Astrocyte (in vitro differentiated cells and primary cell): ENCODE results near the gene SGCD. TPM values are rescaled to one million over a fixed set of nuclear protein-coding genes. Genes with fewer than 3 reads are reported as not detected.

Experiments used
- DNase-seq: peaks from one replicate; pipeline ENCODE4 v3.0.0-alpha.2; 2010; ENCODE audit warnings: low read depth
- FAIRE-seq: peaks from 2 replicates; lab custom pipeline; 2011; peaks lifted over from hg19 to GRCh38; lab: Jason Lieb, UNC
- H2AFZ ChIP-seq: 2 replicates; pipeline ENCODE4 v1.6.0; 2012; ENCODE audit warnings: low read depth, low read length, inconsistent platforms
- H3K27ac ChIP-seq: 2 replicates; pipeline ENCODE4 v1.5.1; 2011; ENCODE audit warnings: low read depth, low read length, inconsistent platforms
- H3K27me3 ChIP-seq: 2 replicates; pipeline ENCODE4 v1.6.0; 2011; ENCODE audit warnings: low read length, inconsistent platforms; ENCODE audit not compliant: insufficient read depth
- H3K36me3 ChIP-seq: 2 replicates; pipeline ENCODE4 v1.5.1; 2011; ENCODE audit warnings: low read length, inconsistent platforms; ENCODE audit not compliant: insufficient read depth
- H3K4me1 ChIP-seq: 2 replicates; pipeline ENCODE4 v1.5.1; 2011; ENCODE audit warnings: low read length, inconsistent platforms; ENCODE audit not compliant: insufficient read depth
- H3K4me2 ChIP-seq: 2 replicates; pipeline ENCODE4 v1.6.0; 2012; ENCODE audit warnings: low read length, inconsistent platforms
- H3K4me3 ChIP-seq: 2 replicates; pipeline ENCODE4 v1.5.1; 2011; ENCODE audit warnings: low read depth, mild to moderate bottlenecking, low read length, inconsistent platforms; ENCODE audit not compliant: insufficient read depth
- H3K79me2 ChIP-seq: 2 replicates; pipeline ENCODE4 v1.6.0; 2012; ENCODE audit warnings: mild to moderate bottlenecking, low read length, inconsistent platforms; ENCODE audit not compliant: insufficient read depth
- H3K9ac ChIP-seq: 2 replicates; pipeline ENCODE4 v1.6.0; 2012; ENCODE audit warnings: mild to moderate bottlenecking, low read length, inconsistent platforms
- H3K9me3 ChIP-seq: 2 replicates; pipeline ENCODE4 v1.5.1; 2012; ENCODE audit warnings: low read depth, mild to moderate bottlenecking, low read length, inconsistent platforms; ENCODE audit not compliant: insufficient read depth
- H4K20me1 ChIP-seq: 2 replicates; pipeline ENCODE4 v1.6.0; 2012; ENCODE audit warnings: low read length, inconsistent platforms; ENCODE audit not compliant: insufficient read depth
- H3K27ac Mint-ChIP-seq: one replicate; pipeline ENCODE4 v1.8.0; 2021; ENCODE audit warnings: mild to moderate bottlenecking, mixed read lengths; ENCODE audit not compliant: unreplicated experiment
- H3K27me3 Mint-ChIP-seq: one replicate; pipeline ENCODE4 v1.8.0; 2021; ENCODE audit warnings: low read depth, mixed read lengths; ENCODE audit not compliant: unreplicated experiment
- H3K36me3 Mint-ChIP-seq: one replicate; pipeline ENCODE4 v1.8.0; 2021; ENCODE audit warnings: low read depth, mixed read lengths; ENCODE audit not compliant: unreplicated experiment
- H3K4me1 Mint-ChIP-seq: one replicate; pipeline ENCODE4 v1.8.0; 2021; ENCODE audit warnings: low read depth, mixed read lengths; ENCODE audit not compliant: unreplicated experiment
- H3K4me3 Mint-ChIP-seq: one replicate; pipeline ENCODE4 v1.8.0; 2021; ENCODE audit warnings: mild to moderate bottlenecking, moderate library complexity, mixed read lengths; ENCODE audit not compliant: unreplicated experiment
- H3K9me3 Mint-ChIP-seq: one replicate; pipeline ENCODE4 v1.8.0; 2021; ENCODE audit warnings: mild to moderate bottlenecking, mixed read lengths; ENCODE audit not compliant: unreplicated experiment
- EZH2 ChIP-seq: IDR thresholded peaks from 2 replicates; pipeline ENCODE4 v1.6.1; 2012; ENCODE audit warnings: mild to moderate bottlenecking, low read length, inconsistent platforms; ENCODE audit not compliant: insufficient read depth
- total RNA-seq: library from RNA; stranded (reverse); gene quantifications from 2 replicates; pipeline ENCODE4 v1.2.1, GENCODE V29; 2021
- TF ChIP-seq, protein P1 (sequence below): IDR thresholded peaks from 2 replicates; pipeline ENCODE4 v1.5.1; 2011; ENCODE audit warnings: low read depth, mild to moderate bottlenecking, inconsistent platforms, low read length, moderate library complexity; ENCODE audit not compliant: insufficient read depth

SGCD gene
- total RNA-seq, 1 donor from 2014 or later = 2.9 TPM

GRCh38 chr5:156486394-156487238 is 159.7 kb downstream of the SGCD start:
- no peak for DNase-seq

DNA sequence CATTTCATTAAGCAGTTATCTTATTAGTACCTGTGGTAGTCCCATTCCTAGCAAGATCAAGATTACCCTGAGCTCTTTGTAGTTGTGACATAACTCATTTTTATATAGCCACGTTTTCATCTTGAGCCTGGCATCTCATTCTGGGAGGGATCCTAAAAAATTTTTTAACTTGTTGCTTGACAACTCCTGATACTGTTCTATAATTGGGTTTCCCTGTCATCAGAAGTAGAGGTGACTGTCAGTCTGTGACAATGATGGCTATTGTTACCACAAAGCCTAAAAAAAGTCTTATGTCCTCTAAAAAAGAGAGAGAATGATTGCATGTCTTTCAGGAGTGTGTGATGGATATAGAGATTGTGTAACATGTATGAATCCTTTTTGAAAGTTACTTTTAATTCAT is 164.8 kb downstream of the SGCD start:
- no peak for DNase-seq
- no peak overlapping the region for H2AFZ ChIP-seq
- no peaks in the 10 kb centered on the region for H3K9me3 ChIP-seq
- H3K4me2 ChIP-seq = no peak overlapping the region
- H3K27me3 ChIP-seq = no peaks in the 10 kb centered on the region
- TF ChIP-seq, protein P1, sequence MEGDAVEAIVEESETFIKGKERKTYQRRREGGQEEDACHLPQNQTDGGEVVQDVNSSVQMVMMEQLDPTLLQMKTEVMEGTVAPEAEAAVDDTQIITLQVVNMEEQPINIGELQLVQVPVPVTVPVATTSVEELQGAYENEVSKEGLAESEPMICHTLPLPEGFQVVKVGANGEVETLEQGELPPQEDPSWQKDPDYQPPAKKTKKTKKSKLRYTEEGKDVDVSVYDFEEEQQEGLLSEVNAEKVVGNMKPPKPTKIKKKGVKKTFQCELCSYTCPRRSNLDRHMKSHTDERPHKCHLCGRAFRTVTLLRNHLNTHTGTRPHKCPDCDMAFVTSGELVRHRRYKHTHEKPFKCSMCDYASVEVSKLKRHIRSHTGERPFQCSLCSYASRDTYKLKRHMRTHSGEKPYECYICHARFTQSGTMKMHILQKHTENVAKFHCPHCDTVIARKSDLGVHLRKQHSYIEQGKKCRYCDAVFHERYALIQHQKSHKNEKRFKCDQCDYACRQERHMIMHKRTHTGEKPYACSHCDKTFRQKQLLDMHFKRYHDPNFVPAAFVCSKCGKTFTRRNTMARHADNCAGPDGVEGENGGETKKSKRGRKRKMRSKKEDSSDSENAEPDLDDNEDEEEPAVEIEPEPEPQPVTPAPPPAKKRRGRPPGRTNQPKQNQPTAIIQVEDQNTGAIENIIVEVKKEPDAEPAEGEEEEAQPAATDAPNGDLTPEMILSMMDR = no peak
- TF ChIP-seq EZH2 = no peak
- Mint-ChIP-seq H3K27me3 (no peaks in the 10 kb centered on the region), H3K4me3 (no peak overlapping the region), H3K9me3 (no peaks in the 10 kb centered on the region), H3K4me1 (peaks cover 5% of the 10 kb centered on the region), H3K27ac (no peak overlapping the region), H3K36me3 (no peaks in the 10 kb centered on the region)
- no peak overlapping the region for H3K4me3 ChIP-seq
- no peaks in the 10 kb centered on the region for H4K20me1 ChIP-seq
- no peaks in the 10 kb centered on the region for H3K36me3 ChIP-seq
- FAIRE-seq = no peak
- H3K27ac ChIP-seq = no peak overlapping the region
- no peak overlapping the region for H3K9ac ChIP-seq
- no peaks in the 10 kb centered on the region for H3K4me1 ChIP-seq
- H3K79me2 ChIP-seq = no peaks in the 10 kb centered on the region

More at GRCh38 chr5:156486394-156487238, 159.7 kb downstream of the SGCD start:
- H3K27ac Mint-ChIP-seq = no peak overlapping the region
- H3K27me3 ChIP-seq = no peaks in the 10 kb centered on the region
- H2AFZ ChIP-seq = no peak overlapping the region
- no peak overlapping the region for H3K4me3 ChIP-seq
- no peak overlapping the region for H3K9ac ChIP-seq
- H3K4me1 Mint-ChIP-seq = peaks cover 14% of the 10 kb centered on the region
- H3K27me3 Mint-ChIP-seq = no peaks in the 10 kb centered on the region
- no peaks in the 10 kb centered on the region for H3K4me1 ChIP-seq
- no peaks in the 10 kb centered on the region for H3K36me3 Mint-ChIP-seq
- no peaks in the 10 kb centered on the region for H3K36me3 ChIP-seq
- H3K9me3 ChIP-seq = no peaks in the 10 kb centered on the region
- H3K79me2 ChIP-seq = no peaks in the 10 kb centered on the region
- no peak for FAIRE-seq
- H3K9me3 Mint-ChIP-seq = no peaks in the 10 kb centered on the region
- H3K4me3 Mint-ChIP-seq = no peak overlapping the region
- H3K4me2 ChIP-seq = no peak overlapping the region
- TF ChIP-seq EZH2 = no peak
- TF ChIP-seq, protein P1 = no peak
- no peak overlapping the region for H3K27ac ChIP-seq
- H4K20me1 ChIP-seq = no peaks in the 10 kb centered on the region

GRCh38 chr5:156496291-156496690 is 169.3 kb downstream of the SGCD start:
- H3K4me2 ChIP-seq = no peak overlapping the region
- Mint-ChIP-seq H3K27me3 (no peaks in the 10 kb centered on the region), H3K27ac (no peak overlapping the region), H3K36me3 (no peaks in the 10 kb centered on the region), H3K9me3 (no peaks in the 10 kb centered on the region), H3K4me1 (peaks cover 26% of the 10 kb centered on the region), H3K4me3 (no peak overlapping the region)
- H3K9me3 ChIP-seq = peaks cover 3% of the 10 kb centered on the region
- H4K20me1 ChIP-seq = no peaks in the 10 kb centered on the region
- H3K79me2 ChIP-seq = no peaks in the 10 kb centered on the region
- H3K4me3 ChIP-seq = no peak overlapping the region
- H3K27ac ChIP-seq = no peak overlapping the region
- no peak overlapping the region for H2AFZ ChIP-seq
- DNase-seq (no peak), FAIRE-seq (no peak)
- no peaks in the 10 kb centered on the region for H3K36me3 ChIP-seq
- no peak overlapping the region for H3K9ac ChIP-seq
- no peaks in the 10 kb centered on the region for H3K27me3 ChIP-seq
- TF ChIP-seq, protein P1 = no peak
- TF ChIP-seq EZH2 = no peak
- no peaks in the 10 kb centered on the region for H3K4me1 ChIP-seq
